HG03103 (cell line): Measurements from ENCODE around the gene ITGA3.

Source experiments
- ATAC-seq: cut with Tn5 transposase; IDR thresholded peaks from one replicate; pipeline ENCODE4 v1.9.1; 2021; ENCODE audit warnings: low read depth; ENCODE audit not compliant: unreplicated experiment

Gene ITGA3

GRCh38 chr17:50090971-50091917, 35.3 kb downstream of the ITGA3 start:
- ATAC-seq = no peak

- ATAC-seq = no peak
Observed at GRCh38 chr17:50091918-50092285, 36.0 kb downstream of the ITGA3 start.

- ATAC-seq = no peak
Observed at GRCh38 chr17:50093246-50093645, 37.3 kb downstream of the ITGA3 start.

GRCh38 chr17:50093807-50094206, 37.9 kb downstream of the ITGA3 start:
- no peak for ATAC-seq

- ATAC-seq = no peak
Observed at GRCh38 chr17:50094243-50094752, 38.4 kb downstream of the ITGA3 start.

- peak; percentile 87 for ATAC-seq
Observed at GRCh38 chr17:50094753-50095619, 39.1 kb downstream of the ITGA3 start, which contains the start of gene PDK2. Gene PDK2, plus strand, starts transcription at chr17:50095351. Its CDS starts 85 bp downstream, at chr17:50095436.

GRCh38 chr17:50095626-50096037, 39.7 kb downstream of the ITGA3 start:
- no peak for ATAC-seq

- no peak for ATAC-seq
Observed at GRCh38 chr17:50096092-50096491, 40.2 kb downstream of the ITGA3 start.

- ATAC-seq = no peak
Observed at GRCh38 chr17:50096758-50097157, 40.8 kb downstream of the ITGA3 start.

- ATAC-seq = no peak
Observed at GRCh38 chr17:50097455-50097854, 41.5 kb downstream of the ITGA3 start.

GRCh38 chr17:50097926-50098325, 42.0 kb downstream of the ITGA3 start:
- no peak for ATAC-seq

GRCh38 chr17:50098583-50098982, 42.7 kb downstream of the ITGA3 start:
- ATAC-seq = no peak

GRCh38 chr17:50099003-50099402, 43.1 kb downstream of the ITGA3 start:
- no peak for ATAC-seq

- no peak for ATAC-seq
Observed at GRCh38 chr17:50100480-50100883, 44.6 kb downstream of the ITGA3 start.

GRCh38 chr17:50100921-50101345, 45.0 kb downstream of the ITGA3 start:
- no peak for ATAC-seq

GRCh38 chr17:50101346-50102163, 45.6 kb downstream of the ITGA3 start:
- no peak for ATAC-seq

- no peak for ATAC-seq
Observed at GRCh38 chr17:50102164-50102991, 46.5 kb downstream of the ITGA3 start.

GRCh38 chr17:50103252-50103651, 47.3 kb downstream of the ITGA3 start:
- ATAC-seq = no peak

GRCh38 chr17:50103941-50104340, 48.0 kb downstream of the ITGA3 start:
- no peak for ATAC-seq
